ENCODE measurements around the gene ARHGAP21. TPM values are rescaled to one million over a fixed set of nuclear protein-coding genes. Genes with fewer than 3 reads are reported as not detected.

The ARHGAP21 gene
- total RNA-seq, 4 donors from 2014 or later = 83.2 to 118 (median 86.3) TPM

GRCh38 chr10:24680647-24681524 is 42.8 kb downstream of the ARHGAP21 start:
- H3K9me3 ChIP-seq = no peaks in the 10 kb centered on the region
- DNase-seq = no peak
- H3K27ac ChIP-seq = no peak overlapping the region
- no peaks in the 10 kb centered on the region for H3K27me3 ChIP-seq
- peaks cover 0 to 7% of the 10 kb centered on the region in 2 donors for H3K4me1 ChIP-seq
- intact Hi-C loops (cut with DNase I) = no loop called here
- 79 to 82% methylated on average over 3 of the region's 3 CpGs for WGBS, 2 donors
- no peak overlapping the region for H3K4me3 ChIP-seq (replicated peaks in 1 of 3)
- TF ChIP-seq CTCF (IDR thresholded peaks at IDR 0.05) = no peak
- no peak for TF ChIP-seq POLR2A (IDR thresholded peaks at IDR 0.05)
- no peaks in the 10 kb centered on the region for H3K36me3 ChIP-seq

- TF ChIP-seq CTCF (IDR thresholded peaks at IDR 0.05) = no peak
- no peak for TF ChIP-seq POLR2A (IDR thresholded peaks at IDR 0.05)
- WGBS, 2 donors = 97 to 100% methylated on average over 2 of the region's 2 CpGs
- Histone ChIP-seq H3K27me3 (no peaks in the 10 kb centered on the region), H3K4me3 (replicated peaks in 1 of 3) (no peak overlapping the region), H3K9me3 (no peaks in the 10 kb centered on the region), H3K4me1 (peaks cover 0 to 7% of the 10 kb centered on the region in 2 donors), H3K27ac (no peak overlapping the region), H3K36me3 (no peaks in the 10 kb centered on the region)
- no peak for DNase-seq
- intact Hi-C loops (cut with DNase I) = no loop called here
These were observed 44.9 kb downstream of the ARHGAP21 start for GRCh38 chr10:24678757-24679156.

DNA sequence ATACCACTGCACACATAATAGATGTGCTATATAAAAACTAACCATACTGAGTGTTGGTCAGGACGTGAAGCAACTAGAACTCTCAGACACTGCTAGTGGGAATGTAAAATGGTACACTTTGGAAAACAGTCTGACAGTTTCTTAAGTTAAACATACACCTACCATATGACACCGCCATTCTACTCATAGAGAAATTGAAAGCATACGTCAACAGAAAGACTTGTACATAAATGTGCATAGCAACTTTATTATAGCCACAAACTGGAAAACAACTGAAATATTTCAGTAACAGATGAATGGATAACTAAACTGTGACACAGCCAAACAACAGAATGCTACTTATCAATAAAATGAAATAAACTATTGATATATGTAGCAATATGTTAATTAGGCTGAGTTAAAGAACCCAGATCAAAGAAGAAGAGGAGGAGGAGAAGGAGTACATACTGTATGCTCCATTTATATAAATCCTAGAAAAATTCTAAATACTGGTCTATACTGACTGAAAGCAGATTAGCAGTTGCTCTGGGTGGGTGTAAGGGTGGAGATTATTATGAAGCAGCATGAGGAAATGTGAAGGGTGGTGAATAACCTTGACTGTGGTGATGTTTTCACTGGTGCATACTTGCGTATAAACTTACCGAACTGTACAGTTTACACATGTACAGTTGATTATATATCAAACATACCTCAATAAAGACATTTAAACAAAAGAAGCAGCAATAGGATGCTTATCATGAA is 48.6 kb downstream of the ARHGAP21 start:
- no peaks in the 10 kb centered on the region for H3K36me3 ChIP-seq
- intact Hi-C loops (cut with DNase I) = no loop called here
- no peak overlapping the region for H3K4me3 ChIP-seq (replicated peaks in 1 of 3)
- H3K27ac ChIP-seq = no peak overlapping the region
- no peaks in the 10 kb centered on the region for H3K9me3 ChIP-seq
- DNase-seq = no peak
- WGBS, 2 donors = 96 to 98% methylated on average over 5 of the region's 5 CpGs
- no peak for TF ChIP-seq POLR2A (IDR thresholded peaks at IDR 0.05)
- no peak for TF ChIP-seq CTCF (IDR thresholded peaks at IDR 0.05)
- H3K4me1 ChIP-seq = no peaks in the 10 kb centered on the region
- H3K27me3 ChIP-seq = no peaks in the 10 kb centered on the region

- TF ChIP-seq CTCF (IDR thresholded peaks at IDR 0.05) (no peak), POLR2A (IDR thresholded peaks at IDR 0.05) (no peak)
- H3K4me3 ChIP-seq (replicated peaks in 1 of 3) = no peak overlapping the region
- H3K36me3 ChIP-seq = no peaks in the 10 kb centered on the region
- no peaks in the 10 kb centered on the region for H3K4me1 ChIP-seq
- WGBS, 2 donors = 75 to 88% methylated on average over 3 of the region's 3 CpGs
- intact Hi-C loops (cut with DNase I) = no loop called here
- no peaks in the 10 kb centered on the region for H3K27me3 ChIP-seq
- no peaks in the 10 kb centered on the region for H3K9me3 ChIP-seq
- no peak overlapping the region for H3K27ac ChIP-seq
- DNase-seq = no peak
These were observed 52.6 kb downstream of the ARHGAP21 start for GRCh38 chr10:24670964-24671670.

All from thyroid gland (tissue), 4 donors.